OCI-LY1 (cell line): ENCODE results near the gene RCVRN.

Experiments
- CTCF ChIP-seq: fragments of 200-600 bp; sonication (generic), shearing (Covaris generic); IDR thresholded peaks from 2 replicates; pipeline ENCODE4 v1.5.1; 2017; ENCODE audit warnings: mild to moderate bottlenecking, antibody characterized with exemption, low read length, moderate library complexity, mixed read lengths
- EZH2 ChIP-seq: fragments of 200-600 bp; sonication (generic), shearing (Covaris generic); IDR thresholded peaks from 2 replicates; pipeline ENCODE4 v1.8.0; 2017; ENCODE audit warnings: borderline replicate concordance, mixed run types, mild to moderate bottlenecking, antibody characterized with exemption, low read length, moderate library complexity, mixed read lengths

GRCh38 chr17:9887508-9887907 is 17.6 kb downstream of the RCVRN start:
- TF ChIP-seq CTCF (no peak), EZH2 (no peak)
